HG03066 (cell line): ENCODE data around the gene ZNF649.
A peak's percentile ranks its signal among the peaks of the same experiment; 100 is the strongest.
"Not testable (repeated sequence)": the region's sequence is repeated elsewhere in the genome, so short reads cannot be mapped to it uniquely, and the experiment has no call there.

Experiments used
- ATAC-seq: cut with Tn5 transposase; IDR thresholded peaks from one replicate; pipeline ENCODE4 v1.9.1; 2021; ENCODE audit warnings: low read depth; ENCODE audit not compliant: unreplicated experiment

ZNF649 gene

DNA sequence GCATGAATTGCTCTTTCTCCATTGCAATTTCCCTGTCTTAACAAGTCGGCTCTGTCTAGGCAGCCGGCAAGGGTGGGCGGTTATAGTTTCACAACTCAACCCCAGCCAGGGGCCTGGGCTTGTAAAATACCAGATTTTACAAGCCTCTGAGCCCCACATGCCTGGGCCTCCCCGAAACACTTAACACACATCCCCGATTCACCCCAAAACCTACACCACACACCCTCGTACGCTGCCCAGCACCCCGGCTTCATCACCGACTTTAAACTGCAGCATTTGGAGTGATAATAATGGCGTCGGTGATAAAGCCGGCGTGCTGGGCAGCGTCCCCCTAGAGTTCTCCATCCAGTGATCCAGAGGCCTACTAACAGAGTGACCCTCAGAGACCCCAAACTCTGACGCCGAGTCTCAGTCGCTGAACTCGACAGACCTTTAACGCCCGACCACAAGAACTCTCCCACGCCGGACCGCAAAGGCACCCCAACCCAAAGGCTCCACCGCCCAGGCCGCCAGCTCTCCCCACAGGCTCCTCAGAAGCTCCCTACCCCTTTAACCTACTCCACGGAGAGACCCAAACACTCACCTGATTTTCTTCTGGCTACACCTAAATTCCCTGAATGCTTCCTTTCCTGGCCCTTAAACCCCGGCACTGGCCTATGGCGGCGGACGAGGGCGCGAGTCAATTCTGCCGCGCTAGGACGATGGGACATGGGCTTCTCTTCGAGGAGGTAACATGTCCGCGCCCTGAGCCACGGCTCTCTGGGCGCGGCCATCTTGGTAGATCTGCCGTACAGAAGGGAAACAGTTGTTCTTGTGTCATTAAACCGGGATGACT, at the start of gene ZNF649:
ZNF649 (minus strand) TSS at position 687 of the 835 bp plus-strand sequence. CDS start 4,910 bp downstream, outside the sequence.
- peak; percentile 65 for ATAC-seq

DNA sequence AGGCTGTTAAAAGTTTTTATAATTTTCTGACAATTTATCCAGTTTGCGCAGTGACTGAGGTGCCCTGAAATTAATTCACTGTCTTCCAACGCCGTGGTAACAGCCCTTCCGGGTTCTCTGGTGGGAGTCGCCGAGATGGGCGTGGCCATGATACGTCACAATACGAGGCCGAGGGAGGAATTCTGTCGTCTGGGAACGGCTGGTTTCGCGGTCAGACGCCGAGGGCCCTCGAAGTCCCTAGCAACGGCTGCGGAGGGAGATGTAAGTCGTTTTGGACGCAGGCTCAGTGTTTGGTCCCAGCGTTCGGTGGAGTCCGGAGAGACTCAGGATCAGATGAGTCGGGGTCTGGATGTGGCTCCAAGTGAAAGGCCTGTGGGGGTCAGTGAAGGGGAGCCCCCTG, 44.2 kb upstream of the ZNF649 start:
- no peak for ATAC-seq

DNA sequence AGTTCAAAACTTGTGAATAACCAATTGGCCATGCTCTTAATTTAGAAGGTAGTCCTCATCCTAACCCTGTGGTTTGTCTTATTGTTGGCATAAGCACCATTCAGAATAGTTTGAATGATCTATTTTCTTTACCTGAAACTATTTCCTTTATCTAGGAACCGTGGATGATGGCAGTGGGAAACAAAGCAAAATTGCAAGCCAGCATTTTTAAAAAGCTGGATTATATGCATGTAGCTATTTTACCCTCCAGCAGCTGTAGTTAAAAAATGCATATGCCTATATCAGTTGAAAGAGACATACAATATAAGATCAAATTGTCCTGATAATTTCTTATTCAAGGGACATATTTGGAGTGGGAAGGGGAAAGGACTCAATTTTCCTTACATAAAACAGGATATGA, 41.8 kb upstream of the ZNF649 start:
- ATAC-seq: no peak

DNA sequence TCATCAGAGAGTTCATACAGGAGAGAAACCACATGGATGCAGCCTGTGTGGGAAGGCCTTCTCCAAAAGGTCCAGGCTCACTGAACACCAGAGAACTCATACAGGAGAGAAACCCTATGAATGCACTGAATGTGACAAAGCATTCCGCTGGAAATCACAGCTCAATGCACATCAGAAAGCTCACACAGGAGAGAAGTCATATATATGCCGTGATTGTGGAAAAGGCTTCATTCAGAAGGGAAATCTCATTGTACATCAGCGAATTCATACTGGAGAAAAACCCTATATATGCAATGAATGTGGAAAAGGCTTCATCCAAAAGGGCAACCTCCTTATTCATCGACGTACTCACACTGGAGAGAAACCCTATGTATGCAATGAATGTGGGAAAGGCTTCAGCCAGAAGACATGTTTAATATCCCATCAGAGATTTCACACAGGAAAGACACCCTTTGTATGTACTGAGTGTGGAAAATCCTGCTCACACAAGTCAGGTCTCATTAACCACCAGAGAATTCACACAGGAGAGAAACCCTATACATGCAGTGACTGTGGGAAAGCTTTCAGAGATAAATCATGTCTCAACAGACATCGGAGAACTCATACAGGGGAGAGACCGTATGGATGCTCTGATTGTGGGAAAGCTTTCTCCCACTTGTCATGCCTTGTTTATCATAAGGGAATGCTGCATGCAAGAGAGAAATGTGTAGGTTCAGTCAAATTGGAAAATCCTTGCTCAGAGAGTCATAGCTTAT, 40.2 kb upstream of the ZNF649 start:
- ATAC-seq: no peak

DNA sequence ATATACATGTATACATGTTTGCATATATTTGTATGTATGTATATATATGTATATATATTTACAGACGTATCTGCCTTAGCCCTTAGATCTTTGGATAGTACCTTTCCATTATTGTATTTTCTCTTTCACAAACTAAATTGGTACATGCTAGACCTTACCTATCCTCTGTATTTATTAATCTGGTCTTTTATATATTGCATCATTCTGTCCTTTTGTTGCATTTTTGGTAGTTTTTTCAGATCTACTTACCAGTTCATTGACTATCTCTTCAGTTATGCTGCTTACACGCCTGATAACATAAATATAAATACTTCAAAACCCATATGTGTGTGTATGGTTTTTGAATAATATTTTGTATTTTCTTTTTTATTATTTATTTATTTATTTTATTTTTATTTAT, 34.1 kb upstream of the ZNF649 start:
- ATAC-seq: no peak

DNA sequence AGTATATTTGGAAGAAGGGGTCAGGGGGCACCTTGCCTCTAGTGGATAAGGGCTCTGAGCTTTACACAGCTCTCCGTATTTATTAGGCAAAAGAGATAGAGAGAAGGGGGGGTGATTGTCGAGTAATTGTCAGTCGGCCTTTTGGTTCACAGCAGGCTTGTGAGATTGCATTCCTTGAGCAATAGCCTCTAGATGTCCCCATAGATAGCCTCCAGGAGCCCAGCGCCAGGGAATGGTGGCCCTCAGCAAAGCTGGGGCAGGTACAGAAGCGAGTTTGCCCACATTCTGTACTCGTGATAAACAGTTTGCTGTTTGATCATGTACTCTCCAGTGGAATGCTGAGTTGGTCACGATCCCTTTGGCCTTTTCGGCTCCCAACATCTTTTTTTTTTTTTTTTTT, 27.1 kb upstream of the ZNF649 start:
- no peak for ATAC-seq

DNA sequence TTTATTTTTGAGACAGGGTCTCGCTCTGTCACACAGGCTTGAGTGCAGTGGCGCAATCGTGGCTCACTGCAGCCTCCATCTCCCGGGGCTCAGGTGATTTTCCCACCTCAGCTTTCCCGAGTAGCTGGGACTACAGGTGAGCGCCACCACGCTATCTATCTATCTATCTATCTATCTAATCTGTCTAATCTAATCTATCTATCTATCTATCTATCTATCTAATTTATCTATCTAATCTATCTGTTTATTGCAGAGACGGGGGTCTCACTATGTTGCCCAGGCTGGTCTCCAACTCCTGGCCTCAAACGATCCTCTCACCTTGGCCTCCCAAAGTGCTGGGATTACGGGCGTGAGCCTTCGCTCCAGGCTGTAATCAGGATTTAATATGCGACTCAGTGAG, 23.0 kb upstream of the ZNF649 start:
- ATAC-seq: no peak

DNA sequence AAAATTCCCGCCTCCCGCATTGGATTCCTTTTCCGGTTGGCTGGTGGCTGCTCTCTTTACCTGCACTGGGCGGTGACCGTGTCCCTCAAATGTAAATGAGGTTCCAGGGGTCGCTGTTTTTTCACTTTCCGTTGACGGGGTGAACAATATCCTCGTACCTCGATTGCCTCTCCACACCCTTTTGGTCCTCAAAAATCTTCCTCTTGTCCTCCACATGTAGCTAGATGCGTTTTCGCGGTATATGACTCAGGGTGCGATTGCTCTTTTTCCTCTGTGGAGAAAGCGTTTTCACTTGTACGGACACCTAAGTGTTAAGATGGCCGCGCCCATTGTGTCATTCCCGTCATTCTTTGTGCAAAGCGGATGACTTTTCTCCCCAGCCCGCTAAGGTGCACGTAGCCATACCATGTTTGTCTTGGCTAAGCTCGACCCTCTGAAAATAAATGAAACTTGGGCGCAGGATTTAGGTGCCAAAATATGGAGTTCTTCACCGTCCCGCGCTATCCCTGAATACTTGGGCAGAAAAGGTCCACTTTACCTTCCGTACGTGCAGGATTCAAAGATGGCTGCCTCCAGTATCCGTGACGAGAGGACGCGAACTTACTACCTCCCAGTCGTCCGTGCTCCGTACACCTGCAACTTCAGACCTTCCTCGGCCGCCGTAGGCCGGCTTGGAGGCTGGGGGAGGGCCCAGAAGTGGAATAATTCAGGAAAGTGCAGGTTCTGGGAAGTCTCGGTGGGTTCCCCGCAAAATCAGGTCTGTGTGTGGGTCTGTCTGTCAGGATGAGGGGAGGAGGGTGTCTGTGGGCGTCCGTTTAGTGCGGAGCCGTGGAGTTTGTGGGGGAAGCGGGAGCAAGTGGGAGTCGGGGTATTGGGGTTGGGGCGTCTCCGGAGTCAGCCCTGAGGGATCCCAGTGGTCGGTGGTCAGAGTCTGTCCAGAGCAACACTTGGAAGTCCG, 22.2 kb upstream of the ZNF649 start, which contains the start of gene ZNF613:
ZNF613 (plus strand) TSS at position 689 of the 958 bp plus-strand sequence. CDS start 8,749 bp downstream, outside the sequence.
- no peak for ATAC-seq

DNA sequence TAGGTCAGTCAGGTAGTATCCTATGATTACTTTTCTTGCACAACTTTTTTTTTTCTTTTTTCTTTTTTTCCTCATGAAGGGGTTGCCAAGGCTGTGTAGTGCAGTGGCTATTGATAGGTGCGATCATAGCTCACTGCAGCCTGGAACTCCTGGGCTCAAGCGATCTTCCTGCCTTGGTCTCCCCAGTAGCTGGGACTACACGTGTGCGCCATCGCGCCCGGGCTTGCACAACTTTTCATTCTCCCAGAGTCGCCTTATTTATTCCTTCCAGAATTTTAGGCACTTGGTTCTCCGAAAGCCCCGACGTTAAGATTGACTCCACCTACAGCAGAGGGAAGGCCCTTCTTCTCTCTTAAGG, 21.6 kb upstream of the ZNF649 start:
- ATAC-seq: no peak

DNA sequence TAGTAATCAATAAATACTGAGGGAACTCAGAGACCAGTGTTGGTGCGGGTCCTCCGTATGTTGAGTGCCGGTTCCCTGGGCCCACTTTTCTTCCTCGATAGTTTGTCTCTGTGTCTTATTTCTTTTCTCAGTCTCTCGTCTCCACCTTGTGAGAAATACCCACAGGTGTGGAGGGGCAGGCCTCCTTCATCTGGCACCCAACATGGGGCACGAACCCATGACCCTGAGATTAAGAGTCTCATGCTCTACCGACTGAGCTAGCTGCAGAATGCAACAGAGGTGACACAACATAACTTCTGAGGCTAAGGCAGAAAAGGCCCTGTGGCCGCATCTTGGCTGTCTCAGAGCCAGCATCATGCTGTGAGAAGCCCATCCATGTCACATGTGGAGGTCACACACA, 17.1 kb upstream of the ZNF649 start:
- ATAC-seq: no peak

DNA sequence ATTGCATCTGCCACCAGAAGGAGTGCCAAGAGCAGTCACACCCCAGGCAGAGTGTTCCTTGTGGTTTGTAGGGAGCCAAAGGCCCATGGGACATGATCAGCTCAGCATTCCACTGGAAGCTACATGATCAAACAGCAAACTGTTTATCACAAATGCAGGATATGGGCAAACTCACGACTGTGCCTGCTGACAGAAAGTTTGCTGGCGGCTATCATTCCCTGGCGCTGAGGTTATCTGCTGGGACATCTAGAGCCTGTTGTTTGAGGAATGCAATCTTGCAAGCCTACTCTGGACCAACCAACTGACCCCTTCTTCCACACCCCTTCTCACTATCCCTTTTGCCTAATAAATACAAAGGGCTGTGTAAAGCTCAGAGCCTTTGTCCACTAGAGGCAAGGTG, 14.8 kb upstream of the ZNF649 start:
- no peak for ATAC-seq

DNA sequence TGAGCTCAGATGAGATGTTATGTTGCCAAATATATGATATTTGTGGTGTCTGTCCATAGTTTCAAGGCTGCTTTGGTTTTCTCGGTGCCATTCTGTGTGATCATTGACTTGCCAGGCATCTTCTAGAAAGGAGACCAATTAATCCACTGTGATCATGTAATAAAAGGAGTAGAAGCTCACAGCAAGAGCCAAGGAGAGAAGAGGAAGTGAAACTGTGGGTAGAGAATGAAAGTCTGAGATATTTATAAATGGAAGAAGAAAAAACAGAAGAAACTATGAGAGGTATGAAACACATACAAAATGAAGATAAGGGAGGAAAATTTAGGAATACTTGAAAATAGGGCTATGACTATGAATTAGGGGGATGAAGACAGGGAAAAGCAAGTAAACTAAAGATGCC, 11.3 kb upstream of the ZNF649 start:
- no peak for ATAC-seq

DNA sequence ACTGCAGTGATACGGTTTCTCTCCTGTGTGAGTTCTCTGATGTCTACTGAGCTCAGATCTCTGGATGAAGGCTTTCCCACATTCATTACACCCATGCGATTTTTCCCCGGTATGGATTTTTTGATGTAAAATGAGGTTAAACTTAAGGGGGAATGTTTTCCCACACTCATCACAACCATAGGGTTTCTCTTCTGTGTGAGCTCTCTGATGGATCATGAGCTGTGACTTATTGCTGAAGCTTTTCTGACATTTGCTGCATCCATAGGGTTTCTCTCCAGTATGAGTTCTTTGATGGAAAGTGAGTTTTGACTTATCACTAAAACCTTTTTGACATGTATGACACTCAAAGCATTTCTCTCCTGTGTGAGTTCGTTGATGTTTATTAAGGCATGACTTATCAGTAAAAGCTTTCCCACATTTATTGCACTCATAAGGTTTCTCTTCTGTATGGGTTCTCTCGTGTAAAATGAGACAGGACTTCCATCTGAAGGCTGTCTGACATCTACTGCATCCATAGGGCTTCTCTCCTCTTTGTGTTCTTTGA, 10.6 kb upstream of the ZNF649 start:
- ATAC-seq: no peak

DNA sequence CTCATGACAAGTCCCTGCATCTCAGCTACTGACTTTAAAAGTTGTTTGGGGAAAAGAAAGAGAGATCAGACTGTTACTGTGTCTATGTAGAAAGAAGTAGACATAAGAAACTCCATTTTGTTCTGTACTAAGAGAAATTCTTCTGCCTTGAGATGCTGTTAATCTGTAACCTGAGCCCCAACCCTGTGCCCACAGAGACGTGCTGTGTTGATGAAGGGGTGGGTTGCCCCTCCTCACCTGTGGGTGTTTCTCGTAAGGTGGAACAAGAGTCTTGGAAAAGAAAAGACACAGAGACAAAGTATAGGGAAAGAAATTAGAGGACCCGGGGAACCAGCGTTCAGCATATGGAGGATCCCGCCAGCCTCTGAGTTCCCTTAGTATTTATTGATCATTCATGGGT, 3.2 kb upstream of the ZNF649 start:
- not testable (repeated sequence) for ATAC-seq

DNA sequence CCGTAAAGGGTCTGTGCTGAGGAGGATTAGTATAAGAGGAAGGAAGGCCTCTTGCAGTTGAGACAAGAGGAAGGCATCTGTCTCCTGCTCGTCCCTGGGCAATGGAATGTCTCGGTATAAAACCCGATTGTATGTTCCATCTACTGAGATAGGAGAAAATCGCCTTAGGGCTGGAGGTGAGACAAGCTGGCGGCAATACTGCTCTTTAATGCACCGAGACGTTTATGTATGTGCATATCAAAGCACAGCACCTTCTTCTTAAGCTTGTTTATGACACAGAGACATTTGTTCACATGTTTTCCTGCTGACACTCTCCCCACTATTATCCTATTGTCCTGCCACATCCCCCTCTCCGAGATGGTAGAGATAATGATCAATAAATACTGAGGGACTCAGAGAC, 1.3 kb upstream of the ZNF649 start:
- not testable (repeated sequence) for ATAC-seq

DNA sequence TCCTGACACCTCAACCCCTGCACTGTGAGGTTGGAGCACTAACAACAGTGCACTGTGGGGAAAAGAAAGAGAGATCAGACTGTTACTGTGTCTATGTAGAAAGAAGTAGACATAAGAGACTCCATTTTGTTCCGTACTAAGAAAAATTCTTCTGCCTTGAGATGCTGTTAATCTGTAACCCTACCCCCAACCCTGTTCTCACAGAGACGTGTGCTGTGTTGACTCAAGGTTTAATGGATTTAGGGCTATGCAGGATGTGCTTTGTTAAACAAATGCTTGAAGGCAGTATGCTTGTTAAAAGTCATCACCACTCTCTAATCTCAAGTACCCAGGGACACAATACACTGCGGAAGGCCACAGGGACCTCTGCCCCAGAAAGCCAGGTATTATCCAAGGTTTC, 822 bp upstream of the ZNF649 start:
- ATAC-seq: not testable (repeated sequence)

DNA sequence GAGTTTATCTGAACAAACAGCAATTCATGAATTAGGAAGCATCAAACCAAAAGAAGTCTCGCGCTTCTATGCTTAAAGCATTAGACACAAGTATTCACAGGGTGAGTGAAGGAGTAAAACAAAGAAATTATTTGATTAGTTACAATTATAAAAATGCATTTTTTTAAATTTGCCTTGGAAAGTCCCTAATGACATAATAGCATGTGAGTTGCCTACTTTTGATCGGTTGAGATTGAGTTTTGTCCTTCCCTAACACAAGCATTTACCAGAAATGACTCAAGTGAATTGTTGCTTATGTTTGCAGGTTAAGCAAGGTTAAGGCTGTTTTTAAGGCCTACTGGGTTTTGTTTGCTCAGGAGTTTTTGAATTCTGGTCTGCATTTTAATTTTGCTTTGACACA, 389 bp upstream of the ZNF649 start:
- no peak for ATAC-seq

DNA sequence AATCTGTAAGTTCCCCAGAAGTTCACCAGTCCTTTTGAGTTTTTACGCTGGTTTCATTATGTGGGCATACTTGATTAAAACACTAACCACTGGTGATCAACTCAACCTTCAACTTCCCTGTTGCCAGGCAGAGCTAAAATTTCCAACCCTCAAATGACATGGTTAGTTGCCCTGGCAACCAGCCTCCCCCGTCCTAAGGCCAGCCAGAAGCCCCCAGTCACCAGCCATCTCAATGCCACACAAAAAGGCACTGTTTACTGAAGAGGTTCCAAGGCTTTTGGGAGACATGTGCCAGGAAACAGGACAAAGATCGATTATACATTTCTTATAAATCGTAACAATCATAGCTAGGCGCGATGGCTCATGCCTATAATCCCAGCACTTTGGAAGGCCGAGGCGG, 1.6 kb downstream of the ZNF649 start:
- no peak for ATAC-seq

DNA sequence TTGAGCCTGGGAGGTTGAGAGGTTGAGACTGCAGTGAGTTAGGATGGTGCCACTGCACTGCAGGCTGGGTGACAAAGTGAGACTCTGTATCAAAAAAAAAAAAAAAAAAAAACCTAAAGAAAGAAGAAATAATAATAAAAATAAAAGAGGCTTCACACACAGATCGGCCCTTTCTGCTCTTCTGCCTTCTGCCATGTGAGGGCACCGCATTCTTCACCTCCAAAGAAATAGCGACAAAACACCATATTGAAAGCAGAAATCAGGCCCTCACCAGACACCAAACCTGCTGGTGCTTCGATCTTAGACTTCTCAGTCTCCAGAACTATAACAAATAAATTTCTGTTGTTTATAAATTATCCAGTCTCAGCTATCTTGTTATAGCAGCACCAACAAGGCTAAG, 3.0 kb downstream of the ZNF649 start:
- no peak for ATAC-seq

DNA sequence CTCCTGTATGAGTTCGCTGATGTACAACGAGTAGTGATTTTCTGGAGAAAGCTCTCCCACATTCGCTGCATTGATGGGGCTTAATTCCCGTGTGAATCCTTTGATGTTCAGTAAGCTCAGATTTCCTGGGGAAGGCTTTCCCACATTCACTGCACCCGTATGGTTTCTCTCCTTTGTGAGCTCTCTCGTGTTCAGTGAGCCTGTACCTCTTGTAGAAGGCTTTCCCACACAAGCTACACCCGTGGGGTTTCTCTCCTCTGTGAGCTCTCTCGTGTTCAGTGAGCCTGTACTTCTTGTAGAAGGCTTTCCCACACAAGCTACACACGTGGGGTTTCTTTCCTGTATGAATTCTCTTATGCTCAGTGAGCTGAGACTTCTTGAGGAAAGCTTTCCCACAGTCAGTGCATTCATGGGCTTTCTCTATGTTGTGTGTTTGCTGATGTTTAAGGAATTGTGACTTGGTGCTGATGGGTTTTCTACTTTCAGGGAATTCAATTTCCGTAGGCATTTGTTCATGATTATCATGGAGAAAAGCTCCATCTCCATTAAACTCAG, 13.5 kb downstream of the ZNF649 start:
- ATAC-seq: no peak
